A673 (cell line): ENCODE data around the gene PSMD13. TPM values are rescaled to one million over a fixed set of nuclear protein-coding genes. Genes with fewer than 3 reads are reported as not detected.
A peak's percentile ranks its signal among the peaks of the same experiment; 100 is the strongest.

Experiments used
- BruUV-seq: library from RNA; stranded (reverse); fragments of 400-500 nt; replicated peaks from 2 replicates; lab custom pipeline; 2021; lab: Mats Ljungman, UMichigan
- CTCF ChIA-PET: fragments of 300-600 bp; sonication (Branson Sonifier 250); formaldehyde crosslinking; loops from one replicate; lab custom pipeline; 2022; ENCODE audit warnings: antibody characterized with exemption; lab: Charles Lee
- POLR2A ChIA-PET: fragments of 300-600 bp; sonication (Branson Sonifier 250); formaldehyde crosslinking; loops from one replicate; lab custom pipeline; 2022; ENCODE audit warnings: antibody characterized with exemption; ENCODE audit not compliant: low non-redundant PET; lab: Charles Lee
- DNase-seq: peaks from one replicate; pipeline ENCODE4 v3.0.0-alpha.2; 2015; ENCODE audit warnings: low spot score
- H3K27ac ChIP-seq: fragments of 200-600 bp; sonication (generic); 2 replicates; pipeline ENCODE4 v1.5.1; 2016; ENCODE audit warnings: mixed run types, low read depth, mild to moderate bottlenecking, mixed read lengths, antibody characterized with exemption, low read length; ENCODE audit not compliant: poor library complexity, severe bottlenecking
- H3K27me3 ChIP-seq: fragments of 200-600 bp; sonication (generic); replicated peaks from 2 replicates; pipeline ENCODE4 v1.6.1; 2017; ENCODE audit warnings: mixed run types, low read depth, mild to moderate bottlenecking, mixed read lengths, antibody characterized with exemption, low read length; ENCODE audit not compliant: insufficient read depth, poor library complexity
- H3K36me3 ChIP-seq: fragments of 200-600 bp; sonication (generic); 2 replicates; pipeline ENCODE4 v1.6.1; 2016; ENCODE audit warnings: mixed run types, mild to moderate bottlenecking, mixed read lengths, antibody characterized with exemption, low read length; ENCODE audit not compliant: insufficient read depth, poor library complexity, severe bottlenecking
- H3K4me1 ChIP-seq: fragments of 200-600 bp; sonication (generic); 2 replicates; pipeline ENCODE4 v1.6.1; 2017; ENCODE audit warnings: mixed run types, mild to moderate bottlenecking, mixed read lengths, antibody characterized with exemption, low read length; ENCODE audit not compliant: insufficient read depth, poor library complexity, severe bottlenecking
- H3K4me3 ChIP-seq: fragments of 200-600 bp; sonication (generic); 2 replicates; pipeline ENCODE4 v1.5.1; 2016; ENCODE audit warnings: low read depth, mixed run types, mild to moderate bottlenecking, mixed read lengths, low read length; ENCODE audit not compliant: poor library complexity, severe bottlenecking
- H3K9me3 ChIP-seq: fragments of 200-600 bp; sonication (generic); 2 replicates; pipeline ENCODE4 v1.6.1; 2016; ENCODE audit warnings: mixed run types, low read depth, mild to moderate bottlenecking, mixed read lengths, antibody characterized with exemption, low read length; ENCODE audit not compliant: poor library complexity, severe bottlenecking
- CTCF ChIP-seq: fragments of 300-800, 200-600 bp; sonication (generic); conservative IDR thresholded peaks from 2 replicates; pipeline ENCODE4 v1.5.1; 2017; ENCODE audit warnings: low read depth, mild to moderate bottlenecking, antibody characterized with exemption, low read length, moderate library complexity, mixed read lengths
- EZH2 ChIP-seq: fragments of 200-600 bp; sonication (generic); IDR thresholded peaks from 2 replicates; pipeline ENCODE4 v1.6.1; 2017; ENCODE audit warnings: borderline replicate concordance, low read depth, mild to moderate bottlenecking, mixed read lengths, antibody characterized with exemption, low read length; ENCODE audit not compliant: poor library complexity, severe bottlenecking
- intact Hi-C: fragments of 100-400 bp; cut with micrococcal nuclease; formaldehyde crosslinking; loops from one replicate; pipeline ENCODE4 v1.10.0; 2022; ENCODE audit not compliant: unreplicated experiment
- total RNA-seq: library from RNA; stranded (reverse); gene quantifications from 2 replicates; pipeline ENCODE4 v1.2.3, GENCODE V29; 2021

PSMD13 gene
- total RNA-seq, 1 experiment from 2014 or later, result 199 TPM

GRCh38 chr11:204587-205109 is 32.1 kb upstream of the PSMD13 start:
- H3K4me1 ChIP-seq, result peaks cover 7% of the 10 kb centered on the region
- CTCF ChIA-PET, result no interaction called here
- H3K36me3 ChIP-seq, result peaks cover 6% of the 10 kb centered on the region
- H3K27me3 ChIP-seq, result no peaks in the 10 kb centered on the region
- H3K9me3 ChIP-seq, result no peaks in the 10 kb centered on the region
- H3K27ac ChIP-seq, result no peak overlapping the region
- intact Hi-C loops, result loop anchor here (5.0 to 10.0 kb wide), 2 partner anchors 153 to 240 kb away; partner anchors contain the start of gene ANO9
- H3K4me3 ChIP-seq, result no peak overlapping the region
- TF ChIP-seq EZH2, result no peak
- TF ChIP-seq CTCF, result no peak
- POLR2A ChIA-PET, result no interaction called here
- no TSS peak for BruUV-seq
- DNase-seq, result no peak

DNA sequence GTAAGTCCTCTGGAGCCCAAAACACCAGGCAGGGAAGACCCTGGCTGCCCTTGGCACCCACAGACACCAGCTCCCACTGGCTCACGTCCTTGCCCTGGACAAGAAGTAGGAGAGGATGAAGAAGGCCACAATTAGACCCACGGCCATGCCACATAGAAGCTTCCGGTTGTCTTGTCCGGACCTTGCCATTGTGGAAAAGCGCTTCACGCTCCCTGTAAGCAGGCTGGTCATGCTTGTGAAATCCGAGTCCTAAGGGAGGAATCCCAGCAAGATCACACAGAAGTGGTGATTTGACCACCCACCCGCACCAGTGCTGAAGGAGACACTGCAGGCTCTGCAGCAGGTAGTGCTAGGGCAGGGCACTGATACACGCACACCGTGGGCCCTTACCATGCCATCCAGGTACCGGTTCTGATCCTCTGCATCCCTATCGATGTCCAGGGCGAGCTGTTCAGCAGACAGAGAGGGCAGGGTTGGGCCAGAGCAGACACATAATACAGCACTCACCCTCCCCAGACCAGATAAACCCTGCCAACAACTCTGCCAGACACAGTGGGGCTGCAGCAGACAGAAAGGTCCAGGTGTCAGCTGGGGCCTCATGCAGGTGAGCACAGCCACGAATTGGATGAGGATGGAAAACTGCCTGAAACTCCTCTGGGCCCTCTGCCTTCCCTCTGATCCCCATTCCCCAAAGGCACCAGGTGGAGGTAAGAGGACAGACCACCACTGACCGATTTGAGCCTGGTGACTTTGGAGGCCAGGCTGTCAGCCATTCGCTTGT is 31.4 kb upstream of the PSMD13 start:
- intact Hi-C loops, result loop anchor here (5.0 to 10.0 kb wide), 2 partner anchors 152 to 239 kb away; partner anchors contain the start of gene ANO9
- no peak overlapping the region for H3K4me3 ChIP-seq
- peaks cover 13% of the 10 kb centered on the region for H3K4me1 ChIP-seq
- no peak for DNase-seq
- H3K27me3 ChIP-seq, result no peaks in the 10 kb centered on the region
- no peak for TF ChIP-seq EZH2
- no peak for TF ChIP-seq CTCF
- BruUV-seq, result no TSS peak
- ChIA-PET CTCF (no interaction called here), POLR2A (no interaction called here)
- H3K36me3 ChIP-seq, result peaks cover 13% of the 10 kb centered on the region
- H3K9me3 ChIP-seq, result no peaks in the 10 kb centered on the region
- no peak overlapping the region for H3K27ac ChIP-seq

GRCh38 chr11:206002-206384 is 30.8 kb upstream of the PSMD13 start:
- Histone ChIP-seq H3K4me1 (peaks cover 13% of the 10 kb centered on the region), H3K36me3 (peaks cover 19% of the 10 kb centered on the region), H3K27me3 (no peaks in the 10 kb centered on the region), H3K9me3 (no peaks in the 10 kb centered on the region), H3K27ac (no peak overlapping the region), H3K4me3 (peak overlapping the region; percentile 69)
- POLR2A ChIA-PET, result no interaction called here
- no peak for TF ChIP-seq EZH2
- intact Hi-C loops, result loop anchor here (5.0 to 10.0 kb wide), 2 partner anchors 151 to 239 kb away; partner anchors contain the start of gene ANO9
- BruUV-seq, result no TSS peak
- no peak for DNase-seq
- CTCF ChIA-PET, result no interaction called here
